GM18870 (cell line): Measurements from ENCODE around the gene GJA1.
"Not testable (repeated sequence)": the region's sequence is repeated elsewhere in the genome, so short reads cannot be mapped to it uniquely, and the experiment has no call there.

ENCODE experiments used
- ATAC-seq: cut with Tn5 transposase; IDR thresholded peaks from one replicate; pipeline ENCODE4 v1.9.1; 2021; ENCODE audit warnings: moderate library complexity; ENCODE audit not compliant: unreplicated experiment

The GJA1 gene

GRCh38 chr6:121436960-121437850 lies 1.8 kb downstream of the GJA1 start:
- ATAC-seq, result no peak

GRCh38 chr6:121437851-121438651 lies 2.6 kb downstream of the GJA1 start:
- no peak for ATAC-seq

GRCh38 chr6:121438869-121439268 lies 3.4 kb downstream of the GJA1 start:
- no peak for ATAC-seq

- no peak for ATAC-seq
These were observed 4.0 kb downstream of the GJA1 start for GRCh38 chr6:121439475-121439874.

- ATAC-seq, result no peak
These were observed 4.5 kb downstream of the GJA1 start for GRCh38 chr6:121439926-121440325.

GRCh38 chr6:121441477-121441876 lies 6.0 kb downstream of the GJA1 start:
- ATAC-seq, result no peak

- no peak for ATAC-seq
These were observed 7.1 kb downstream of the GJA1 start for GRCh38 chr6:121442576-121442975.

- ATAC-seq, result no peak
These were observed 8.6 kb downstream of the GJA1 start for GRCh38 chr6:121443971-121444541.

GRCh38 chr6:121446705-121447104 lies 11.3 kb downstream of the GJA1 start:
- not testable (repeated sequence) for ATAC-seq

- ATAC-seq, result not testable (repeated sequence)
These were observed 12.3 kb downstream of the GJA1 start for GRCh38 chr6:121447746-121448145.

- ATAC-seq, result not testable (repeated sequence)
These were observed 13.1 kb downstream of the GJA1 start for GRCh38 chr6:121448528-121448927.

- ATAC-seq, result no peak
These were observed 13.9 kb downstream of the GJA1 start for GRCh38 chr6:121449331-121449730.

GRCh38 chr6:121450242-121450641 lies 14.8 kb downstream of the GJA1 start:
- no peak for ATAC-seq

- no peak for ATAC-seq
These were observed 15.8 kb downstream of the GJA1 start for GRCh38 chr6:121451250-121451649.

- ATAC-seq, result no peak
These were observed 17.7 kb downstream of the GJA1 start for GRCh38 chr6:121453191-121453590.

GRCh38 chr6:121460170-121460569 lies 24.7 kb downstream of the GJA1 start:
- ATAC-seq, result peak; percentile 56

- ATAC-seq, result no peak
These were observed 27.6 kb downstream of the GJA1 start for GRCh38 chr6:121463087-121463486.

GRCh38 chr6:121465101-121465500 lies 29.7 kb downstream of the GJA1 start:
- no peak for ATAC-seq

GRCh38 chr6:121479486-121480098 lies 44.1 kb downstream of the GJA1 start:
- ATAC-seq, result no peak

- no peak for ATAC-seq
These were observed 44.8 kb downstream of the GJA1 start for GRCh38 chr6:121480099-121480713.
